DMS114 treated with DMSO at 0.1 percent for 48 hours (cell line): ENCODE data around the gene CRAMP1.
"Not testable (repeated sequence)": the region's sequence is repeated elsewhere in the genome, so short reads cannot be mapped to it uniquely, and the experiment has no call there.

Source experiments
- DNase-seq: peaks from one replicate; lab custom pipeline; 2025; ENCODE audit not compliant: unreplicated experiment; lab: John Stamatoyannopoulos, UW

CRAMP1 gene

GRCh38 chr16:1678500-1679098 lies 66.4 kb downstream of the CRAMP1 start:
- no peak for DNase-seq

- DNase-seq: no peak
These were observed 68.2 kb downstream of the CRAMP1 start for GRCh38 chr16:1680361-1680760.

GRCh38 chr16:1681032-1681431 lies 68.9 kb downstream of the CRAMP1 start:
- DNase-seq: no peak

GRCh38 chr16:1687427-1688316 lies 75.5 kb downstream of the CRAMP1 start:
- no peak for DNase-seq

- no peak for DNase-seq
These were observed 76.8 kb downstream of the CRAMP1 start for GRCh38 chr16:1688807-1689560.

GRCh38 chr16:1689853-1690252 lies 77.7 kb downstream of the CRAMP1 start:
- no peak for DNase-seq

GRCh38 chr16:1690810-1691209 lies 78.7 kb downstream of the CRAMP1 start:
- no peak for DNase-seq

- DNase-seq: no peak
These were observed 79.1 kb downstream of the CRAMP1 start for GRCh38 chr16:1691276-1691675.

GRCh38 chr16:1691956-1692355 lies 79.8 kb downstream of the CRAMP1 start:
- DNase-seq: no peak

GRCh38 chr16:1696863-1697262 lies 84.7 kb downstream of the CRAMP1 start:
- no peak for DNase-seq

GRCh38 chr16:1698680-1699079 lies 86.5 kb downstream of the CRAMP1 start:
- DNase-seq: no peak

GRCh38 chr16:1700246-1700645 lies 88.1 kb downstream of the CRAMP1 start:
- DNase-seq: no peak

- no peak for DNase-seq
These were observed 89.2 kb downstream of the CRAMP1 start for GRCh38 chr16:1701216-1701878.

- DNase-seq: not testable (repeated sequence)
These were observed 93.1 kb downstream of the CRAMP1 start for GRCh38 chr16:1705324-1705687.

GRCh38 chr16:1705688-1706385 lies 93.7 kb downstream of the CRAMP1 start, which contains the start of gene MAPK8IP3:
TSS of gene MAPK8IP3 (plus strand) at chr16:1706195. CDS start at chr16:1706340, 145 bp downstream.
- DNase-seq: peak; percentile 54

- no peak for DNase-seq
These were observed 94.4 kb downstream of the CRAMP1 start for GRCh38 chr16:1706386-1707192.

GRCh38 chr16:1707193-1707790 lies 95.1 kb downstream of the CRAMP1 start:
- DNase-seq: no peak

- no peak for DNase-seq
These were observed 96.1 kb downstream of the CRAMP1 start for GRCh38 chr16:1708083-1708767.

- no peak for DNase-seq
These were observed 96.6 kb downstream of the CRAMP1 start for GRCh38 chr16:1708768-1709180.
